SK-N-SH (cell line): ENCODE data around the gene LRMDA. TPM values are rescaled to one million over a fixed set of nuclear protein-coding genes. Genes with fewer than 3 reads are reported as not detected.

Experiments
- CTCF ChIA-PET: fragments of 300-600, 350-600 bp; formaldehyde crosslinking; extraction: SDS; loops from one replicate; lab custom pipeline; 2021; lab: Yijun Ruan, JAX
- POLR2A ChIA-PET: fragments of 350-600 bp; sonication (Branson Sonifier 250); formaldehyde crosslinking; extraction: SDS; loops from one replicate; lab custom pipeline; 2020; ENCODE audit warnings: antibody characterized with exemption, inconsistent platforms; lab: Yijun Ruan, JAX
- DNase-seq: peaks from one replicate; pipeline ENCODE4 v3.0.0; 2012
- H2AFZ ChIP-seq: fragments of 200-600 bp; sonication (generic); 2 replicates; pipeline ENCODE4 v1.8.1; 2016; ENCODE audit warnings: antibody characterized with exemption, mild to moderate bottlenecking, low read depth
- H3F3A ChIP-seq: fragments of 200-600 bp; sonication (generic); replicated peaks from 2 replicates; pipeline ENCODE3; 2016; ENCODE audit warnings: antibody characterized with exemption, mild to moderate bottlenecking; ENCODE audit not compliant: insufficient read depth
- H3K27ac ChIP-seq, 2 experiments: fragments of 200-500 bp in 1 of 2; fragments of 200-600 bp in 1 of 2; sonication (Bioruptor generic) in 1 of 2; sonication (generic), shearing (Covaris generic) in 1 of 2; 2 replicates each; pipeline versions ENCODE4 v1.5.1 to v1.6.1; 2014 to 2016; ENCODE audit warnings: low read depth in 2 of 2, inconsistent platforms in 1 of 2, low read length in 1 of 2, mild to moderate bottlenecking in 1 of 2, mixed read lengths in 1 of 2
- H3K27me3 ChIP-seq: fragments of 200-600 bp; sonication (generic), shearing (Covaris generic); 2 replicates; pipeline ENCODE4 v1.6.1; 2016; ENCODE audit warnings: mixed run types; ENCODE audit not compliant: insufficient read depth
- H3K36me3 ChIP-seq, 2 experiments: fragments of 200-500 bp in 1 of 2; fragments of 200-600 bp in 1 of 2; sonication (Bioruptor generic) in 1 of 2; sonication (generic) in 1 of 2; replicated peaks in 1 of 2; 2 replicates each; pipeline versions ENCODE3 to v1.5.1; 2014 to 2016; ENCODE audit warnings: low read length in 1 of 2, mild to moderate bottlenecking in 1 of 2; ENCODE audit not compliant: insufficient read depth in 2 of 2, control insufficient read depth in 1 of 2
- H3K4me1 ChIP-seq, 2 experiments: fragments of 200-500 bp in 1 of 2; fragments of 200-600 bp in 1 of 2; sonication (Bioruptor generic) in 1 of 2; sonication (generic), shearing (Covaris generic) in 1 of 2; 2 replicates each; pipeline versions ENCODE4 v1.5.1 to v1.6.1; 2014 to 2016; ENCODE audit warnings: low read depth in 1 of 2, low read length in 1 of 2, mixed run types in 1 of 2; ENCODE audit not compliant: insufficient read depth in 2 of 2, control insufficient read depth in 1 of 2
- H3K4me2 ChIP-seq: fragments of 200-600 bp; sonication (generic), shearing (Covaris generic); 2 replicates; pipeline ENCODE4 v1.6.1; 2017; ENCODE audit warnings: mixed run types
- H3K4me3 ChIP-seq, 2 experiments: fragments of 200-500 bp in 1 of 2; fragments of 200-600 bp in 1 of 2; sonication (Bioruptor generic) in 1 of 2; sonication (generic), shearing (Covaris generic) in 1 of 2; 2 replicates each; pipeline versions ENCODE4 v1.5.1 to v1.8.1; 2014 to 2016; ENCODE audit warnings: low read depth in 2 of 2, inconsistent platforms in 1 of 2, low read length in 1 of 2, mild to moderate bottlenecking in 1 of 2, mixed read lengths in 1 of 2, moderate library complexity in 1 of 2
- H3K79me2 ChIP-seq: fragments of 200-600 bp; sonication (generic); 2 replicates; pipeline ENCODE4 v1.8.1; 2017; ENCODE audit warnings: mild to moderate bottlenecking; ENCODE audit not compliant: insufficient read depth
- H3K9ac ChIP-seq: fragments of 200-600 bp; sonication (generic); 2 replicates; pipeline ENCODE4 v1.6.1; 2017; ENCODE audit warnings: mixed run types
- H3K9me2 ChIP-seq: fragments of 200-600 bp; sonication (generic); 2 replicates; pipeline ENCODE4 v1.6.1; 2017; ENCODE audit warnings: mixed run types
- H3K9me3 ChIP-seq: fragments of 200-600 bp; sonication (generic); 2 replicates; pipeline ENCODE4 v1.6.1; 2017; ENCODE audit warnings: mixed run types, mild to moderate bottlenecking, moderate library complexity
- H4K20me1 ChIP-seq: fragments of 200-600 bp; sonication (generic); 2 replicates; pipeline ENCODE4 v1.6.1; 2017; ENCODE audit warnings: mild to moderate bottlenecking, mixed run types; ENCODE audit not compliant: insufficient read depth
- EP300 ChIP-seq, 2 experiments: IDR thresholded peaks; 2 replicates each; pipeline versions ENCODE4 v1.4.0 to v1.6.1; 2012; ENCODE audit warnings: borderline replicate concordance in 1 of 2, low read depth in 1 of 2, low read length in 1 of 2
- FOSL2 ChIP-seq: IDR thresholded peaks from 2 replicates; pipeline ENCODE4 v1.4.0; 2012; ENCODE audit warnings: low read depth, mild to moderate bottlenecking, moderate library complexity, borderline replicate concordance
- FOXM1 ChIP-seq: IDR thresholded peaks from 2 replicates; pipeline ENCODE4 v1.4.0; 2012; ENCODE audit warnings: low read depth, mild to moderate bottlenecking
- GATA2 ChIP-seq: sonication (generic); formaldehyde crosslinking; IDR thresholded peaks from 2 replicates; pipeline ENCODE4 v1.5.0; 2020; ENCODE audit warnings: mild to moderate bottlenecking, missing genetic modification reagents
- MEF2A ChIP-seq: IDR thresholded peaks from 2 replicates; pipeline ENCODE4 v1.4.0; 2012; ENCODE audit warnings: low read depth, borderline replicate concordance
- MXI1 ChIP-seq: IDR thresholded peaks from 2 replicates; pipeline ENCODE4 v1.6.1; 2012; ENCODE audit warnings: mild to moderate bottlenecking, low read depth, low read length, improper control_type of control experiment
- RAD21 ChIP-seq: IDR thresholded peaks from 2 replicates; pipeline ENCODE4 v1.6.1; 2012; ENCODE audit warnings: mild to moderate bottlenecking, low read length
- RFX5 ChIP-seq: IDR thresholded peaks from 2 replicates; pipeline ENCODE4 v1.6.1; 2012; ENCODE audit warnings: mild to moderate bottlenecking, improper control_type of control experiment, low read length
- RXRA ChIP-seq: IDR thresholded peaks from 2 replicates; pipeline ENCODE4 v1.4.0; 2012; ENCODE audit warnings: low read depth, mild to moderate bottlenecking, borderline replicate concordance
- SIN3A ChIP-seq: IDR thresholded peaks from 2 replicates; pipeline ENCODE4 v1.6.1; 2012; ENCODE audit warnings: low read depth, mild to moderate bottlenecking, low read length, moderate library complexity, borderline replicate concordance
- TAF1 ChIP-seq: IDR thresholded peaks from 2 replicates; pipeline ENCODE4 v1.6.1; 2012; ENCODE audit warnings: low read depth, mild to moderate bottlenecking, low read length, moderate library complexity, borderline replicate concordance
- TCF12 ChIP-seq: IDR thresholded peaks from 2 replicates; pipeline ENCODE4 v1.4.0; 2012
- WGBS: methylation state at CpG from one replicate; pipeline ENCODE4 v1.1.6; 2017; ENCODE audit warnings: low lambda C conversion rate; 5-methylcytosine and 5-hydroxymethylcytosine counted together
- polyA plus RNA-seq, 3 experiments: library from polyadenylated mRNA; depleted of rRNA; stranded (reverse); fragments of >200 nt; gene quantifications; 2 replicates each; pipeline ENCODE4 v1.2.3, GENCODE V29; 2012
- TF ChIP-seq, protein P1 (sequence below): IDR thresholded peaks from 2 replicates; pipeline ENCODE4; 2012
- TF ChIP-seq, protein P2 (sequence below): IDR thresholded peaks from 2 replicates; pipeline ENCODE4 v1.6.1; 2012; ENCODE audit warnings: mild to moderate bottlenecking, low read depth, low read length, moderate library complexity
- TF ChIP-seq, protein P3 (sequence below): IDR thresholded peaks from 2 replicates; pipeline ENCODE4 v1.4.0; 2012; ENCODE audit warnings: low read depth, borderline replicate concordance

LRMDA gene
- polyA plus RNA-seq, 1 of the 3 experiments (the other 2 are of a cell fraction), result 0.95 TPM

GRCh38 chr10:76318211-76318610, 886.8 kb downstream of the LRMDA start:
- H3F3A ChIP-seq, result no peaks in the 10 kb centered on the region
- H3K36me3 ChIP-seq, result no peaks in the 10 kb centered on the region
- no peaks in the 10 kb centered on the region for H3K4me1 ChIP-seq
- 78% methylated on average over 2 of the region's 2 CpGs for WGBS
- H3K27me3 ChIP-seq, result no peaks in the 10 kb centered on the region
- ChIA-PET POLR2A (no interaction called here), CTCF (no interaction called here)
- TF ChIP-seq, protein P1, sequence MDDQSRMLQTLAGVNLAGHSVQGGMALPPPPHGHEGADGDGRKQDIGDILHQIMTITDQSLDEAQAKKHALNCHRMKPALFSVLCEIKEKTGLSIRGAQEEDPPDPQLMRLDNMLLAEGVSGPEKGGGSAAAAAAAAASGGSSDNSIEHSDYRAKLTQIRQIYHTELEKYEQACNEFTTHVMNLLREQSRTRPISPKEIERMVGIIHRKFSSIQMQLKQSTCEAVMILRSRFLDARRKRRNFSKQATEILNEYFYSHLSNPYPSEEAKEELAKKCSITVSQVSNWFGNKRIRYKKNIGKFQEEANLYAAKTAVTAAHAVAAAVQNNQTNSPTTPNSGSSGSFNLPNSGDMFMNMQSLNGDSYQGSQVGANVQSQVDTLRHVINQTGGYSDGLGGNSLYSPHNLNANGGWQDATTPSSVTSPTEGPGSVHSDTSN, result no peak
- TF ChIP-seq SIN3A (no peak), MXI1 (no peak), TAF1 (no peak), EP300 (IDR thresholded peaks at IDR 0.05; ENCODE audit: borderline replicate concordance in 1 of 2, low read depth in 1 of 2, low read length in 1 of 2) (no peak), TCF12 (no peak), MEF2A (no peak), RAD21 (no peak), FOXM1 (no peak), GATA2 (CRISPR knock-in tag) (no peak), RFX5 (no peak), RXRA (no peak), FOSL2 (no peak)
- TF ChIP-seq, protein P2, sequence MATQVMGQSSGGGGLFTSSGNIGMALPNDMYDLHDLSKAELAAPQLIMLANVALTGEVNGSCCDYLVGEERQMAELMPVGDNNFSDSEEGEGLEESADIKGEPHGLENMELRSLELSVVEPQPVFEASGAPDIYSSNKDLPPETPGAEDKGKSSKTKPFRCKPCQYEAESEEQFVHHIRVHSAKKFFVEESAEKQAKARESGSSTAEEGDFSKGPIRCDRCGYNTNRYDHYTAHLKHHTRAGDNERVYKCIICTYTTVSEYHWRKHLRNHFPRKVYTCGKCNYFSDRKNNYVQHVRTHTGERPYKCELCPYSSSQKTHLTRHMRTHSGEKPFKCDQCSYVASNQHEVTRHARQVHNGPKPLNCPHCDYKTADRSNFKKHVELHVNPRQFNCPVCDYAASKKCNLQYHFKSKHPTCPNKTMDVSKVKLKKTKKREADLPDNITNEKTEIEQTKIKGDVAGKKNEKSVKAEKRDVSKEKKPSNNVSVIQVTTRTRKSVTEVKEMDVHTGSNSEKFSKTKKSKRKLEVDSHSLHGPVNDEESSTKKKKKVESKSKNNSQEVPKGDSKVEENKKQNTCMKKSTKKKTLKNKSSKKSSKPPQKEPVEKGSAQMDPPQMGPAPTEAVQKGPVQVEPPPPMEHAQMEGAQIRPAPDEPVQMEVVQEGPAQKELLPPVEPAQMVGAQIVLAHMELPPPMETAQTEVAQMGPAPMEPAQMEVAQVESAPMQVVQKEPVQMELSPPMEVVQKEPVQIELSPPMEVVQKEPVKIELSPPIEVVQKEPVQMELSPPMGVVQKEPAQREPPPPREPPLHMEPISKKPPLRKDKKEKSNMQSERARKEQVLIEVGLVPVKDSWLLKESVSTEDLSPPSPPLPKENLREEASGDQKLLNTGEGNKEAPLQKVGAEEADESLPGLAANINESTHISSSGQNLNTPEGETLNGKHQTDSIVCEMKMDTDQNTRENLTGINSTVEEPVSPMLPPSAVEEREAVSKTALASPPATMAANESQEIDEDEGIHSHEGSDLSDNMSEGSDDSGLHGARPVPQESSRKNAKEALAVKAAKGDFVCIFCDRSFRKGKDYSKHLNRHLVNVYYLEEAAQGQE, result no peak
- TF ChIP-seq, protein P3, sequence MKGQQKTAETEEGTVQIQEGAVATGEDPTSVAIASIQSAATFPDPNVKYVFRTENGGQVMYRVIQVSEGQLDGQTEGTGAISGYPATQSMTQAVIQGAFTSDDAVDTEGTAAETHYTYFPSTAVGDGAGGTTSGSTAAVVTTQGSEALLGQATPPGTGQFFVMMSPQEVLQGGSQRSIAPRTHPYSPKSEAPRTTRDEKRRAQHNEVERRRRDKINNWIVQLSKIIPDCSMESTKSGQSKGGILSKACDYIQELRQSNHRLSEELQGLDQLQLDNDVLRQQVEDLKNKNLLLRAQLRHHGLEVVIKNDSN, result no peak
- H4K20me1 ChIP-seq, result no peaks in the 10 kb centered on the region
- H3K79me2 ChIP-seq, result no peaks in the 10 kb centered on the region
- no peak overlapping the region for H2AFZ ChIP-seq
- H3K9ac ChIP-seq, result no peak overlapping the region
- H3K9me3 ChIP-seq, result peaks cover 7% of the 10 kb centered on the region
- H3K4me3 ChIP-seq, result no peak overlapping the region
- H3K27ac ChIP-seq, result no peak overlapping the region
- H3K9me2 ChIP-seq, result no peaks in the 10 kb centered on the region; the same call in 1 of the 2 replicates
- no peak overlapping the region for H3K4me2 ChIP-seq
- DNase-seq, result no peak
